Measurements from ENCODE around the gene CCDC154. TPM values are rescaled to one million over a fixed set of nuclear protein-coding genes. Genes with fewer than 3 reads are reported as not detected.
A peak's percentile ranks its signal among the peaks of the same experiment; 100 is the strongest.

CCDC154 gene
- total RNA-seq, 2 experiments from 2014 or later = 1.5 to 2.1 TPM

DNA sequence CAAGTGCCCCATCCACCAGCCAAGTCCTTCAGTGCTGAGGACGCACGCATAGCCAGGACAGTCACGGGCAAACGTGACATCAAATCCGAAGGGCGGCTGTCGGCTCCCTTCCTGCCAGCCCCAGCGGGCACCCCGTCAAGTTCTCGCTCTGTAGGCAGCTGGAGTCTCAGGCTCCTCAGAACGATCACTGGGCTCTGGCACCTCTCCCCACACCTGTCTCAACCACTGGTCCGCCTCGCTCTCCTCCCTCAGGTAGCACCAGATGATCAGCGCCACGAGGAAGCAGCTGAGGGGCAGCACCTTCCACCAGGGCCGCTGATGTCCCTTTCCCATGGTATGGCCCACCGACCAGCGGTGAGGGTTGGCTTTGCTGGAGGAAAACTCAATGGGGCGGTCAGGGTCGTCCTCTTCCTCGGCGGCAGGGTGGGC, 24.2 kb downstream of the CCDC154 start:
- DNase-seq (peak; percentile 29), ATAC-seq (peak; percentile 5)
- POLR2A ChIA-PET = interaction anchor here (0.7 to 2.3 kb wide), 17 partner anchors 15 to 545 kb away, joined by 3 to 11 read pairs (median 5); partner anchors contain the start of genes FAHD1, JPT2, MAPK8IP3 and NME3

DNA sequence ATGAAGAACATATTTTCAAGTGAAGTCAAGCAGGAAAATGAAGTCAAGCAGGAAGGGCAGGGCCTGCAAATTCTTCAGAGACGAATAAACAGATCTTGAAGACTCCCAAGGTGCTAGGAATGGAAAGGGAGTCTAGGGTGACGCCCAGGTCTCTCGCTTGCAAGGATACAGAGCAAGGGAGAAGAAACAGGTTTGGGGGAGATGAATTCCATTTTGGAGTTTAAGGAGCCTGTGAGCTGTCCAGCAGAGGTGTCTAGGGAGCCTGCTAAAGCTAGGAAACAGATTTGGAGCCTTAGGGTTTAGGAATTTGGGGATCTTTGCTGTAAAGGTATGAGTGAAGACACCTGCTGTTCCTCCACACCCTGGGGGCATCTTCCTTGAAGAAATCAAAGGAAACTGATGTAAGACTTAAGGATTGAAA, 27.8 kb downstream of the CCDC154 start:
- peaks cover 34% of the 10 kb centered on the region for H3K4me1 Mint-ChIP-seq (ENCODE audit: low read depth)
- H3K4me3 Mint-ChIP-seq = no peak overlapping the region
- ATAC-seq (no peak), DNase-seq (no peak)
- H3K36me3 Mint-ChIP-seq (ENCODE audit: low read depth) = peaks cover 12% of the 10 kb centered on the region
- ChIA-PET POLR2A (no interaction called here), CTCF (interaction anchor here (1.2 kb wide), 1 partner anchor 53 kb away, joined by 3 read pairs; no protein-coding TSS in a partner anchor)
- peak overlapping the region; percentile 65 for H3K27ac Mint-ChIP-seq
- no peaks in the 10 kb centered on the region for H3K27me3 Mint-ChIP-seq (ENCODE audit: low read depth)
- no peaks in the 10 kb centered on the region for H3K9me3 Mint-ChIP-seq (ENCODE audit: insufficient read depth)

More for the DNA sequence above, 24.2 kb downstream of the CCDC154 start:
- Mint-ChIP-seq H3K36me3 (ENCODE audit: low read depth) (peaks cover 13% of the 10 kb centered on the region), H3K4me3 (peak overlapping the region; percentile 90), H3K27me3 (ENCODE audit: low read depth) (no peaks in the 10 kb centered on the region), H3K4me1 (ENCODE audit: low read depth) (peaks cover 33% of the 10 kb centered on the region), H3K9me3 (ENCODE audit: insufficient read depth) (peaks cover 4% of the 10 kb centered on the region), H3K27ac (peak overlapping the region; percentile 99)
- CTCF ChIA-PET = interaction anchor here (0.9 to 2.1 kb wide), 5 partner anchors 8 to 352 kb away, joined by 3 to 6 read pairs (median 4); partner anchors contain the start of genes EME2, JPT2, MRPS34 and TMEM204

DNA sequence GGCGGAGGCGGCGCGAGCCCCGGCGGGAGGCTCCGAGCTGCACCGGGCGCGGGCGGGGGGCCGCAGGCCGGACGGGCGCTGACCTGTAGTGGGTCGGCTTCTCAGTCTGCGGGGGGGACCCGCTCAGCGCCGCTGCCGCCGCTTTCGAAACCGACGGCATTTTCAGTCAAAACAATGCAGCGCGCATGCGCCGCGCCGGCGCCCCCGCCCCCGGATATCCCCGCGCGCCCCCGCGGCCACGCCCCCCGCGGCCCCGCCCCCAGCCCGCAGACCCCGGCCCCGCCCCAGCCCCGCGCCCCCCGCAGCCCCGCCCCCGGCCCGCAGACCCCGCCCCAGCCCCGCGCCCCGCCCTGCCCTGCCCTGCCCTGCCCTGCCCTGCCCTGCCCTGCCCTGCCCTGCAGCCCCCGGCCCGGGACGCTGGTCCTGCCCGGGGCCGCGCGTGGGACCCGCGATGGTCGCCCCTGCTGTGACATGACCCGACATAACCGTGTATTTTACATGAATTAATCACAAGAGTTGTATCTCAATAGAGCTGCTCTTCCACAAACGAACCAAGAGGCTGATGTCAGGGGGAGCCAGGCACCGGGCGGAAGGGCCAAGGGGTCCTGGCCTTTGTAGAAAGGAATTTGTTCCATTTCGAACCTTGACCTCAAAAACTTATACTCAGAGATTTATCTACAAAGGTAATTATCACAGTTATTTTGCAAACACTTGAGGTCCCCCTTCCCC, 29.7 kb downstream of the CCDC154 start, which contains the start of gene UNKL:
TSS of gene UNKL (minus strand) at position 173 of the 729 bp plus-strand sequence. CDS start at position 160, 13 bp downstream.
- H3K4me1 Mint-ChIP-seq (ENCODE audit: low read depth) = peaks cover 28% of the 10 kb centered on the region
- ATAC-seq (peak; percentile 70), DNase-seq (peak; percentile 88)
- H3K9me3 Mint-ChIP-seq (ENCODE audit: insufficient read depth) = no peaks in the 10 kb centered on the region
- ChIA-PET POLR2A (interaction anchor here (0.6 to 1.2 kb wide), 2 partner anchors 18 to 103 kb away, joined by 4 to 5 read pairs; no protein-coding TSS in a partner anchor), CTCF (no interaction called here)
- peak within 1 kb of the TSS; percentile 92 for H3K27ac Mint-ChIP-seq
- no peaks in the 10 kb centered on the region for H3K27me3 Mint-ChIP-seq (ENCODE audit: low read depth)
- peaks cover 12% of the 10 kb centered on the region for H3K36me3 Mint-ChIP-seq (ENCODE audit: low read depth)
- peak within 1 kb of the TSS; percentile 81 for H3K4me3 Mint-ChIP-seq

DNA sequence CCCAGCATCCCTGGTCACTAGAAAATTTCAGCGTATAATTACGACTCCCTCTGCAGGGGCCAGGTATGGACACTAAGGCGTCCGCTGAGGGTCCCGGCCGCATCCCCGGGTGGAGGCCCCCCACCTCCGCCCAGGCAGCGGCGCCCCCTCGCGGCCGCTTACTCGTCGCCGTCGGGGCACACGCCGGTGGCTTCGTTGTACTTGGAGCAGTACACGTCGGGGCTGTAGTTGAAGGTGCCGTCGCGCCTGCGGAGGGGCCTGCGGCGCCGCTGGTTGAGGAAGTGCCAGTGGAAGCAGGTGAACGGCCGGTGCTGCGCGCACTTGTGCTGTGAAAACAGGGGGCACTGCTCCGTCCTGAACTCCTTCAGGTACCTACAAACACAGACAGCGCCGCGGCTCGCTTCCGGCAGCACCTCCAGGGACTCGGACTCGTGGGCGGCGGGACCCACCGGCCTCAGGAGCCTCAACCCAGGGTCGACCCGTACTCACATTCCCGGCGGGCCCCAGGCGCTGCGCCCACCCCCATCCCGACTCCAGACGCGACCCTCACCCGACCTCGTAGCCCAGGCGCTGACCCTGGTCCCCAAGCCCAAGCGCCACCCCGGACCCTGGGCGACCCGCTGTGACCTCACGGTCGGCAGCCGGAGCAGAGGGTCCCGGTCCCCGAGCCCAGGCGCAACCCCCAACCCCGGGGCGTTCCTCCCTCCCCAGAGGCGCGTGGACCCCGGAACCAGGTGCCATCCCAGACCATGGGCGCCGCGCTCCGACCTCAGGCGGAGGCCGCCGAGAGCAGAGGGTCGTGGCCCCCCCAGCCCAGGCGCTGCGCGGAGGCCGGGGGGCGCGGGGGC, 30.4 kb downstream of the CCDC154 start:
- H3K27ac Mint-ChIP-seq = peak overlapping the region; percentile 89
- ChIA-PET POLR2A (no interaction called here), CTCF (no interaction called here)
- H3K36me3 Mint-ChIP-seq (ENCODE audit: low read depth) = peaks cover 12% of the 10 kb centered on the region
- no peaks in the 10 kb centered on the region for H3K9me3 Mint-ChIP-seq (ENCODE audit: insufficient read depth)
- H3K27me3 Mint-ChIP-seq (ENCODE audit: low read depth) = no peaks in the 10 kb centered on the region
- peaks cover 26% of the 10 kb centered on the region for H3K4me1 Mint-ChIP-seq (ENCODE audit: low read depth)
- ATAC-seq = peak; percentile 57
- H3K4me3 Mint-ChIP-seq = peak overlapping the region; percentile 81
- DNase-seq = peak; percentile 79

DNA sequence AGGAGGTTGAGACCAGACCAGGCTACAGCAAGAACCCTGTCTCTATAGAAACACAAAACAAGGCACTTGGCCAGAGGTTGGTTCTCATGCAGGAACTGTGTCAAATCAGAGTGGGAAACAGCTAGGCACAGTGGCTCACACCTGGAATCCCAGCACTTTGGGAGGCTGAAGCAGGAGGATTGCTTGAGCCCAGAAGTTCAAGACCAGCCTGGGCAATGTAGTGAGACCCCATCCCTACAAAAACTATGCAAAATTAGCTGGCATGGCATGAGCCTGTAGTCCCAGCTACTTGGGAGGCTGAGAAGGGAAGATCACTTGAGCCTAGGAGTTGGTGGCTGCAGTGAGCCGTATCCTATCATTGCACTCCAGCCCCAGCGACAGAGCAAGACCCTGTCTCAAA, 31.5 kb downstream of the CCDC154 start:
- H3K4me3 Mint-ChIP-seq = no peak overlapping the region
- no peak overlapping the region for H3K27ac Mint-ChIP-seq
- no peak for DNase-seq
- H3K36me3 Mint-ChIP-seq (ENCODE audit: low read depth) = peaks cover 10% of the 10 kb centered on the region
- peaks cover 22% of the 10 kb centered on the region for H3K4me1 Mint-ChIP-seq (ENCODE audit: low read depth)
- H3K27me3 Mint-ChIP-seq (ENCODE audit: low read depth) = no peaks in the 10 kb centered on the region
- ChIA-PET CTCF (interaction anchor here (1.2 to 2.5 kb wide), 3 partner anchors 8 to 59 kb away, joined by 3 to 6 read pairs (median 6); partner anchors contain the start of gene UQCC4), POLR2A (no interaction called here)
- ATAC-seq = no peak
- H3K9me3 Mint-ChIP-seq (ENCODE audit: insufficient read depth) = no peaks in the 10 kb centered on the region

DNA sequence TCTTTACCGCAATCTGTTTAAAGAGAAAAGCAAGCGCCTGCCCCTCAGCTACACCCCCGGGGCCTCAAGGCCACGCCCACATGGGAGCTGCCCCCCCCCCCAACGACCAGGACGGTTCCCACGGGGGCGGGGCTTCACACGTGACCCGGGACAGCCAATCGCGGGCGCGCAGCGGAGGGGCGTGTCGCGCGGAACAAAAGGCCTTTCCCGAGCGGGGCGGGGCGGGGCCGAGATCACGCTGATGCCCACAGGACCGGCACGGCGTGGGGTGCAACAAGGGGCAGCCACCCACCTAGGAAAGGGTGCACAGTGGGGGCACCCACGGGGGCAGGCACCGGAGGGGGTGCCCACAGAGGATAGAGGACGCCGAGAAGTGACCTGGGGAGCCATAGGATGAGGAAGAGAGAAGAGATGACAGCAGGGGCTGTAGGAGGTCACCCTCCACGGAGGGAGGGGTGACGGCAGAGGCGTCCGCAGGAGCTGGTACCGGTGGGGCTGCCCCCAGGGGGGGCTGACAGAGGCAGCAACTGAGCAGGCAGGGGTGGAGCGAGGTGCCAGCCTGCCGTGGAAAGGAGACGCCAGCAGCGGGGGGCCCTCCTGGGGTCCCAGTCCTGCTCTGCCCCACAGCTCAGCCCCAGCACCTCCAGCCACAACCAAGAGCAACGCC, 36.1 kb downstream of the CCDC154 start:
- ChIA-PET CTCF (interaction anchor here (2.6 kb wide), 1 partner anchor 45 kb away, joined by 9 read pairs; no protein-coding TSS in a partner anchor), POLR2A (no interaction called here)
- H3K9me3 Mint-ChIP-seq (ENCODE audit: insufficient read depth) = no peaks in the 10 kb centered on the region
- H3K27ac Mint-ChIP-seq = peak overlapping the region; percentile 46
- peaks cover 8% of the 10 kb centered on the region for H3K36me3 Mint-ChIP-seq (ENCODE audit: low read depth)
- peak; percentile 97 for ATAC-seq
- peaks cover 19% of the 10 kb centered on the region for H3K4me1 Mint-ChIP-seq (ENCODE audit: low read depth)
- peak; percentile 96 for DNase-seq
- peak overlapping the region; percentile 71 for H3K4me3 Mint-ChIP-seq
- H3K27me3 Mint-ChIP-seq (ENCODE audit: low read depth) = no peaks in the 10 kb centered on the region

DNA sequence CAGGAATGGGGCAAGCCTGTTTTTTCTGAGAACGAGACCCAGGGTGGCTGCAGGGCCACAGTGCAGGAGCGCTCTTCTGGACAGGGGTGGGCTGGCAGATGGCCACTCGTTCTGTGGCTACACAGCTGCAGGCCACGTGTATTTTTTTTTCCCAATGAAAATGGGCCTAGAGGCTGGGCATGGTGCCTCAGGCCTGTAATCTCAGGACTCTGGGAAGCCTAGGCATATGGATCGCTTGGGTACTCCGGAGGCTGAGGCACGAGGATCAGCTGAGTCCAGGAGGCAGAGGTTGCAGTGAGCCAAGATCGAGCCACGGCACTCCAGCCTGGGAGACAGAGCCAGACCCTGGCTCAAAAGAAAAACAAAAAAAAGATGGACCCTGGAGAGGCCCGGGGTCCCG, 36.6 kb downstream of the CCDC154 start:
- DNase-seq (no peak), ATAC-seq (no peak)
- Mint-ChIP-seq H3K4me3 (peak overlapping the region; percentile 71), H3K27me3 (ENCODE audit: low read depth) (no peaks in the 10 kb centered on the region), H3K27ac (no peak overlapping the region), H3K36me3 (ENCODE audit: low read depth) (peaks cover 8% of the 10 kb centered on the region), H3K9me3 (ENCODE audit: insufficient read depth) (no peaks in the 10 kb centered on the region), H3K4me1 (ENCODE audit: low read depth) (peaks cover 18% of the 10 kb centered on the region)
- ChIA-PET CTCF (interaction anchor here (2.6 kb wide), 1 partner anchor 44 kb away, joined by 9 read pairs; no protein-coding TSS in a partner anchor), POLR2A (interaction anchor here (0.6 kb wide), 1 partner anchor 423 kb away, joined by 3 read pairs; no protein-coding TSS in a partner anchor)

DNA sequence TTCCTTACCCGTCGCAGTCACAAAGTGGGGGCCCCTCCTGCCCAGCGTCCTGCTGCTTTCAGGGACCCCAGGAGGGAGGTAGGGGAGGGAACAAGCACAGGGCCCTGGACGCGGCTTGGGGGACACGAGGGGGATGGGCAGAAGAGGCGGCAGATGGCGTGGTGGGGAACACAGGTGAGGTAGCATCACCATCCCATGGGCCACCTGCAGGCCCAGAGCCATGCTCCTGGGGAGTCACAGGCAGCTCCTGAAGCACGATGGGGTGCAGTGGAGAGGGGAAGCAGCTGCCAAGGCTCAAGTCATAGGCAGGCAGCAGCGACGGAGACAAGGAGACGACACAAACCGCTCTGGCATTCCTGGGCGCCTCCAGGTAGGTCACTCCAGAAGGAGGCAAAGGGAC, 40.6 kb downstream of the CCDC154 start:
- H3K27me3 Mint-ChIP-seq (ENCODE audit: low read depth) = no peaks in the 10 kb centered on the region
- H3K4me1 Mint-ChIP-seq (ENCODE audit: low read depth) = peaks cover 11% of the 10 kb centered on the region
- no peak for ATAC-seq
- no peak for DNase-seq
- CTCF ChIA-PET = no interaction called here
- no peak overlapping the region for H3K4me3 Mint-ChIP-seq
- H3K27ac Mint-ChIP-seq = no peak overlapping the region
- H3K36me3 Mint-ChIP-seq (ENCODE audit: low read depth) = peaks cover 9% of the 10 kb centered on the region
- no peaks in the 10 kb centered on the region for H3K9me3 Mint-ChIP-seq (ENCODE audit: insufficient read depth)
- POLR2A ChIA-PET = no interaction called here

DNA sequence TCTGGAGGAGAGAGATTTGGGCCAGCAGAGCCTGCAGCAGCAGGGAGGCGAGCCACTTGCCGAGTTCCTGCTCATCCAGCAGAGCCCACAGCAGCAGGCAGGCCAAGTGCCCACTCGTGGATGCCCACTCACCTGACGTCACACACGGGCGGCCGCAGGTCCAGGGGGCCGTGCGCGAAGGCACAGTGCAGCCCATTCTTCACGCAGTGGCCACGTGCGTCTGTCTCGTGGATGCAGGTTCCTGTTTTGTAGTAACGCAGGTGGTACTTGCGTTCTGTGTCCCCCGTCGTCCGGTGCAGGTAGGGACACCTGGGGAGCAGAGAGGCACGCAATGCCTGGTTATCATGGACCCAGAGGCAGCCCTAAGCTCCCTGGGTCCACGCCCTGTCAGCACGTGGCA, 41.3 kb downstream of the CCDC154 start:
- H3K27me3 Mint-ChIP-seq (ENCODE audit: low read depth) = no peaks in the 10 kb centered on the region
- ChIA-PET POLR2A (no interaction called here), CTCF (no interaction called here)
- DNase-seq (no peak), ATAC-seq (no peak)
- no peak overlapping the region for H3K27ac Mint-ChIP-seq
- H3K4me3 Mint-ChIP-seq = no peak overlapping the region
- peaks cover 11% of the 10 kb centered on the region for H3K36me3 Mint-ChIP-seq (ENCODE audit: low read depth)
- no peaks in the 10 kb centered on the region for H3K9me3 Mint-ChIP-seq (ENCODE audit: insufficient read depth)
- peaks cover 8% of the 10 kb centered on the region for H3K4me1 Mint-ChIP-seq (ENCODE audit: low read depth)

DNA sequence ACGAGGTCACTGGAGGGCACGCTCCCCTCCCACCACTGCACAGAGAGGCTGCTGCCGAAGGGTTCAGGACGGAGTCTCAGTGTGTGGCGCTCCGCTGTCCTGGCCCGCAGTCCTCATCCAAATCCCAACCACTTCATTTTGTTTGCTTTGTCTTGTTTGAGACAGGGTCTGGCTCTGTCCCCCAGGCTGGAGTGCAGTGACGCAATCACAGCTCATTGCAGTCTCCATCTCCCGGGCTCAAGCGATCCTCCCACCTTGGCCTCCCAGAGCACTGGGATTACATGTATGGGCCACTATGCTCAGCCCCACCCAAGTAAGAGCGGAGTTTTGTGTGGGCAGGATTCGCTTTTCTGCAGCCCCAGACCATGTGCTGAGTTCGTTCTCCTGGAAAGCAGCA, 42.6 kb downstream of the CCDC154 start:
- H3K27ac Mint-ChIP-seq = no peak overlapping the region
- no peak overlapping the region for H3K4me3 Mint-ChIP-seq
- ChIA-PET POLR2A (no interaction called here), CTCF (no interaction called here)
- no peaks in the 10 kb centered on the region for H3K27me3 Mint-ChIP-seq (ENCODE audit: low read depth)
- H3K9me3 Mint-ChIP-seq (ENCODE audit: insufficient read depth) = no peaks in the 10 kb centered on the region
- ATAC-seq = no peak
- DNase-seq = no peak
- peaks cover 12% of the 10 kb centered on the region for H3K36me3 Mint-ChIP-seq (ENCODE audit: low read depth)
- H3K4me1 Mint-ChIP-seq (ENCODE audit: low read depth) = no peaks in the 10 kb centered on the region

DNA sequence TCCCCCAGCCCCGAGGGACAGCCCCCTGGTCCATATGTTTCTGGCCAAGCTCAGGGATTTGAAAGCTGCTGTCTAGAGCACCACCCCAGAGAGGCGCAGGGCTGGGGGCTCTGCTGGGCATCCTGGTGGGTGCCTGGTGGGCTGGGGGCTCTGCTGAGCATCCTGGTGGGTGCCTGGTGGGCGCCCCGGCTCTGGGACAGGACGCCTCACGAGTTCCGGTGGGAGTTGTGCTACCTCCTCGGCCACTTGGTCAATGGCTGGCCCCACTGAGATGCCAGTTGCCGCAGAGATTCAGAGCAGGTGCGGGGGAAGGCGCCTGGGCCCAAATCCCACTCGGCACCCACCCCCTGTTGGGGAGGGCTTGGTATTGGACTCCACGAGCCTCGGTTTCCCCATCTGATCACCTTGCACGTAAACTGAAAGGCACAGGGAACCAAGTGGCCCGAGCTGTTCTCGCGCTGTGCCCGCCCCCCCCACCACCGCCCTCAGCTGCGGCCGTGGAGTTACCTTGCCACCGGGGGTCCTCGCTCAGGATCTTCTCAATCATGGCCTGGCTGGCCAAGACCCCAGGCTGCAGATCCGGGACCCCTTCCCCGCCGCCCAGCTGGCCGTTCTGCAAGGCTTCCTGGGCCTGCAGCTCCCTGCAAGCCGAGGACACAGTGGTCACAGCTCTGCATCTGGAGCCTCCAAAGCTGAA, 43.1 kb downstream of the CCDC154 start:
- ATAC-seq (no peak), DNase-seq (no peak)
- Mint-ChIP-seq H3K4me3 (no peak overlapping the region), H3K27ac (no peak overlapping the region), H3K27me3 (ENCODE audit: low read depth) (no peaks in the 10 kb centered on the region), H3K36me3 (ENCODE audit: low read depth) (peaks cover 14% of the 10 kb centered on the region), H3K4me1 (ENCODE audit: low read depth) (no peaks in the 10 kb centered on the region), H3K9me3 (ENCODE audit: insufficient read depth) (no peaks in the 10 kb centered on the region)
- ChIA-PET POLR2A (interaction anchor here (0.5 kb wide), 1 partner anchor 11 kb away, joined by 3 read pairs; no protein-coding TSS in a partner anchor), CTCF (no interaction called here)
